HL-60 (cell line): Measurements from ENCODE around the gene PDE4C.

Source experiments
- DNase-seq, 2 experiments: peaks; one replicate each; pipeline ENCODE4 v3.0.0-alpha.2; 2010 to 2020; ENCODE audit warnings: low read depth in 1 of 2, low spot score in 1 of 2
- H3K27ac ChIP-seq: fragments of 250-450 bp; sonication (Bioruptor Pico); replicated peaks from 2 replicates; pipeline ENCODE4 v1.5.1; 2020; ENCODE audit warnings: mild to moderate bottlenecking, moderate library complexity
- H3K27me3 ChIP-seq: fragments of 250-450 bp; sonication (Bioruptor Pico); 2 replicates; pipeline ENCODE4 v1.5.1; 2021; ENCODE audit warnings: mild to moderate bottlenecking, moderate library complexity; ENCODE audit not compliant: insufficient read depth, poor library complexity, severe bottlenecking
- H3K4me3 ChIP-seq: replicated peaks from 2 replicates; pipeline ENCODE4 v1.5.1; 2011; ENCODE audit warnings: mild to moderate bottlenecking, control low read depth, low read length; ENCODE audit not compliant: insufficient read depth
- GABPA ChIP-seq: IDR thresholded peaks from 2 replicates; pipeline ENCODE4 v1.6.1; 2012; ENCODE audit warnings: low read depth
- POLR2AphosphoS5 ChIP-seq: IDR thresholded peaks from 2 replicates; pipeline ENCODE4 v1.6.1; 2012; ENCODE audit warnings: low read depth
- SPI1 ChIP-seq: IDR thresholded peaks from 2 replicates; pipeline ENCODE4 v1.6.1; 2012; ENCODE audit warnings: low read depth, mild to moderate bottlenecking, borderline replicate concordance
- TF ChIP-seq, protein P1 (sequence below): IDR thresholded peaks from 2 replicates; pipeline ENCODE4 v1.6.1; 2012; ENCODE audit warnings: low read depth; ENCODE audit not compliant: insufficient replicate concordance
- TF ChIP-seq, protein P2 (sequence below): IDR thresholded peaks from one replicate; pipeline ENCODE4 v1.5.1; 2011; ENCODE audit warnings: low read length, control low read depth, inconsistent platforms; ENCODE audit not compliant: insufficient read depth

The PDE4C gene

GRCh38 chr19:18269070-18269723, 43.0 kb upstream of the PDE4C start:
- TF ChIP-seq, protein P1, sequence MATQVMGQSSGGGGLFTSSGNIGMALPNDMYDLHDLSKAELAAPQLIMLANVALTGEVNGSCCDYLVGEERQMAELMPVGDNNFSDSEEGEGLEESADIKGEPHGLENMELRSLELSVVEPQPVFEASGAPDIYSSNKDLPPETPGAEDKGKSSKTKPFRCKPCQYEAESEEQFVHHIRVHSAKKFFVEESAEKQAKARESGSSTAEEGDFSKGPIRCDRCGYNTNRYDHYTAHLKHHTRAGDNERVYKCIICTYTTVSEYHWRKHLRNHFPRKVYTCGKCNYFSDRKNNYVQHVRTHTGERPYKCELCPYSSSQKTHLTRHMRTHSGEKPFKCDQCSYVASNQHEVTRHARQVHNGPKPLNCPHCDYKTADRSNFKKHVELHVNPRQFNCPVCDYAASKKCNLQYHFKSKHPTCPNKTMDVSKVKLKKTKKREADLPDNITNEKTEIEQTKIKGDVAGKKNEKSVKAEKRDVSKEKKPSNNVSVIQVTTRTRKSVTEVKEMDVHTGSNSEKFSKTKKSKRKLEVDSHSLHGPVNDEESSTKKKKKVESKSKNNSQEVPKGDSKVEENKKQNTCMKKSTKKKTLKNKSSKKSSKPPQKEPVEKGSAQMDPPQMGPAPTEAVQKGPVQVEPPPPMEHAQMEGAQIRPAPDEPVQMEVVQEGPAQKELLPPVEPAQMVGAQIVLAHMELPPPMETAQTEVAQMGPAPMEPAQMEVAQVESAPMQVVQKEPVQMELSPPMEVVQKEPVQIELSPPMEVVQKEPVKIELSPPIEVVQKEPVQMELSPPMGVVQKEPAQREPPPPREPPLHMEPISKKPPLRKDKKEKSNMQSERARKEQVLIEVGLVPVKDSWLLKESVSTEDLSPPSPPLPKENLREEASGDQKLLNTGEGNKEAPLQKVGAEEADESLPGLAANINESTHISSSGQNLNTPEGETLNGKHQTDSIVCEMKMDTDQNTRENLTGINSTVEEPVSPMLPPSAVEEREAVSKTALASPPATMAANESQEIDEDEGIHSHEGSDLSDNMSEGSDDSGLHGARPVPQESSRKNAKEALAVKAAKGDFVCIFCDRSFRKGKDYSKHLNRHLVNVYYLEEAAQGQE: no peak
- TF ChIP-seq GABPA (no peak), SPI1 (no peak), POLR2AphosphoS5 (no peak)
- TF ChIP-seq, protein P2, sequence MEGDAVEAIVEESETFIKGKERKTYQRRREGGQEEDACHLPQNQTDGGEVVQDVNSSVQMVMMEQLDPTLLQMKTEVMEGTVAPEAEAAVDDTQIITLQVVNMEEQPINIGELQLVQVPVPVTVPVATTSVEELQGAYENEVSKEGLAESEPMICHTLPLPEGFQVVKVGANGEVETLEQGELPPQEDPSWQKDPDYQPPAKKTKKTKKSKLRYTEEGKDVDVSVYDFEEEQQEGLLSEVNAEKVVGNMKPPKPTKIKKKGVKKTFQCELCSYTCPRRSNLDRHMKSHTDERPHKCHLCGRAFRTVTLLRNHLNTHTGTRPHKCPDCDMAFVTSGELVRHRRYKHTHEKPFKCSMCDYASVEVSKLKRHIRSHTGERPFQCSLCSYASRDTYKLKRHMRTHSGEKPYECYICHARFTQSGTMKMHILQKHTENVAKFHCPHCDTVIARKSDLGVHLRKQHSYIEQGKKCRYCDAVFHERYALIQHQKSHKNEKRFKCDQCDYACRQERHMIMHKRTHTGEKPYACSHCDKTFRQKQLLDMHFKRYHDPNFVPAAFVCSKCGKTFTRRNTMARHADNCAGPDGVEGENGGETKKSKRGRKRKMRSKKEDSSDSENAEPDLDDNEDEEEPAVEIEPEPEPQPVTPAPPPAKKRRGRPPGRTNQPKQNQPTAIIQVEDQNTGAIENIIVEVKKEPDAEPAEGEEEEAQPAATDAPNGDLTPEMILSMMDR: no peak
- no peak for DNase-seq
- Histone ChIP-seq H3K27me3 (no peaks in the 10 kb centered on the region), H3K27ac (no peak overlapping the region), H3K4me3 (no peak overlapping the region)

DNA sequence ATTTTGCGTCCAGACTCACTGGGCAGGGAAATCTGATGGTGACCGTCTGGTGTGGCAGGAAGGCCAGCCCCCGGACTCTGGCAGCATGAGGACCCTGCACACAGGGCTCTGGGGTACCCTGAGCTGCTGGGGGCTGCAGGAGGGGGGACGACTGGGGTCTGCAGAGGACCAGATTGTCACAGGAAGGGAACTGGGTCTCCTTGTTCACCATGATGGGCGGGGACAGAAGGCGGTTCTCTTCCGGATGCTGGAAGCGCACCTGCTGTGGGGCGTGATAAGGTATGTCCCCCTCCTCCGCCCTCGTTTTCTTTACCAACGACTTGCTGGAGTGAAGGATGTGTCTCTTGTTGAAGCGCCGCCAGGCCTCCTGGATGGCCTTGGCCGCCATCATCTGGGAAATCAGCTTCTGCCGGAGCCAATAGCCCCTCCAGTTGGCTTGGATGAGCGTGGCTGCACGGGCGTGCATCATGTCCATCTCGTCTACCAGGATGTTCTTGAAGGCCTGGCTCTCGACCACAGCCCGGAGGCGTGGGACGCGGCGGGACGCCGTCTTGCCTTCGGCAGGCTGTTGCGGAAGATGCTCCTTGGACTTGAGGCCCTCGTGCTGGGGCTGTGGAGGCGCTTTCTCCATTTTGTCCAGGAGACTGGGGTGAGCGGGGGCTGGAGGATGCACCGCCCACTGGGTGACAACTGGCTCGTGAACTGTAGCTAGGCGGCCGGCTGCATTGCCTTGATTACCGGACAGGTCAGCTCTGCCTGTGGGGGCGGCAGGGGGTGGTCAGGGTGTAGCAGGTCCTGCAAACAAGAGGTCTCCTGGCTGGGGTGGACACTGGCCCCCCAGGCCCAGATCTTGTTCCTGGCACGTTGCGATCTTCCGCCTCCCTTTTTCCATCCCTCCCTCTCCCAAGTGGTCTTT, 40.8 kb upstream of the PDE4C start:
- Histone ChIP-seq H3K27me3 (no peaks in the 10 kb centered on the region), H3K4me3 (no peak overlapping the region), H3K27ac (no peak overlapping the region)
- TF ChIP-seq, protein P1: no peak
- TF ChIP-seq, protein P2: no peak
- no peak for TF ChIP-seq GABPA
- no peak for DNase-seq

DNA sequence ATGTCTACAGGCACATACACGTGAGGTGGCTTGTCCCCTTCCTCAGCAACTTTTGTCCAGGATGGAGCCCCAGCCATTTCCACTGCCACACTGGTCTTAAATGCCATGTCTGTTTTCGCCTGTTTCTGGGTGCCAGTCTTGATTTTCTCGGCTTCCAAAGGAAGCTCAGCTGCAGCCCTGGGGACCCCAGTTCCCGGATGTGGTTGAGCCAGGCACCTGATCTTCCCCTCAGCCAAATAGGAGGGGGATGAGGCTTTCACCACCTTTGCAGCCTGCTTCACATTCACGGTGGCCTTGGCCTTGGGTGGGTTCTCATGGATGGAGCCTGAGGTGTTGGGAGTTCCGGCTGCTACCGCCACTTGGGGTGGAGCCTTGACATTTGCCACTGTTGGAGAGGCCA, 39.3 kb upstream of the PDE4C start:
- H3K27ac ChIP-seq: no peak overlapping the region

More for the DNA sequence above, 39.3 kb upstream of the PDE4C start:
- Histone ChIP-seq H3K4me3 (no peak overlapping the region), H3K27me3 (no peaks in the 10 kb centered on the region)
- TF ChIP-seq, protein P1: no peak
- TF ChIP-seq SPI1 (no peak), GABPA (no peak), POLR2AphosphoS5 (no peak)
- TF ChIP-seq, protein P2: no peak
- no peak for DNase-seq
